Neural cell (in vitro differentiated cells): ENCODE data around the gene SORCS1. TPM values are rescaled to one million over a fixed set of nuclear protein-coding genes. Genes with fewer than 3 reads are reported as not detected.

Source experiments
- H2AFZ ChIP-seq: fragments of 200-600, 300-800 bp; sonication (generic), shearing (Covaris generic); 2 replicates; pipeline ENCODE4 v1.6.0; 2014; ENCODE audit warnings: low read depth, mild to moderate bottlenecking, antibody characterized with exemption, low read length, moderate library complexity
- H3F3A ChIP-seq: fragments of 200-600 bp; shearing (Covaris generic); 2 replicates; pipeline ENCODE4 v1.6.1; 2016; ENCODE audit warnings: mild to moderate bottlenecking, moderate library complexity, mixed read lengths, antibody characterized with exemption, low read length; ENCODE audit not compliant: insufficient read depth, poor library complexity, severe bottlenecking
- H3K27ac ChIP-seq: fragments of 200-600, 300-800 bp; sonication (generic), shearing (Covaris generic); 2 replicates; pipeline ENCODE4 v1.5.1; 2014; ENCODE audit warnings: mild to moderate bottlenecking, low read length, moderate library complexity
- H3K27me3 ChIP-seq: fragments of 300-800, 200-600 bp; sonication (generic), shearing (Covaris generic); 2 replicates; pipeline ENCODE4 v1.6.0; 2014; ENCODE audit warnings: mild to moderate bottlenecking, low read depth, low read length, moderate library complexity; ENCODE audit not compliant: insufficient read depth
- H3K36me3 ChIP-seq: fragments of 300-800, 200-600 bp; sonication (generic), shearing (Covaris generic); 2 replicates; pipeline ENCODE4 v1.5.1; 2014; ENCODE audit warnings: mild to moderate bottlenecking, antibody characterized with exemption, low read length, moderate library complexity; ENCODE audit not compliant: insufficient read depth
- H3K4me2 ChIP-seq: fragments of 300-800, 200-600 bp; sonication (generic), shearing (Covaris generic); 2 replicates; pipeline ENCODE4 v1.6.0; 2014; ENCODE audit warnings: mild to moderate bottlenecking, low read length
- H3K4me3 ChIP-seq: fragments of 300-800, 200-600 bp; sonication (generic), shearing (Covaris generic); 2 replicates; pipeline ENCODE4 v1.5.1; 2014; ENCODE audit warnings: mild to moderate bottlenecking, low read length, moderate library complexity
- H3K79me2 ChIP-seq: fragments of 200-600 bp; shearing (Covaris generic); replicated peaks from 2 replicates; pipeline ENCODE4 v1.6.0; 2014; ENCODE audit warnings: mild to moderate bottlenecking, low read length, moderate library complexity; ENCODE audit not compliant: insufficient read depth
- H3K9ac ChIP-seq: fragments of 300-800, 200-600 bp; sonication (generic), shearing (Covaris generic); 2 replicates; pipeline ENCODE4 v1.6.1; 2016; ENCODE audit warnings: mild to moderate bottlenecking, low read length, mixed read lengths
- H3K9me2 ChIP-seq: fragments of 200-600 bp; shearing (Covaris generic); 2 replicates; pipeline ENCODE4 v1.6.1; 2016; ENCODE audit warnings: mild to moderate bottlenecking, low read length, mixed read lengths; ENCODE audit not compliant: insufficient read depth
- H3K9me3 ChIP-seq: fragments of 200-600, 300-800 bp; sonication (generic), shearing (Covaris generic); 2 replicates; pipeline ENCODE4 v1.6.1; 2016; ENCODE audit warnings: mild to moderate bottlenecking, mixed run types, low read length, moderate library complexity, mixed read lengths
- H4K20me1 ChIP-seq: fragments of 200-600 bp; shearing (Covaris generic); 2 replicates; pipeline ENCODE4 v1.6.1; 2016; ENCODE audit warnings: mild to moderate bottlenecking, mixed run types; ENCODE audit not compliant: insufficient read depth
- CTCF ChIP-seq: fragments of 450-650 bp; IDR thresholded peaks from 2 replicates; pipeline ENCODE4 v1.5.1; 2014; ENCODE audit warnings: antibody characterized with exemption, mild to moderate bottlenecking, moderate library complexity; ENCODE audit not compliant: poor library complexity, severe bottlenecking
- EP300 ChIP-seq: fragments of 450-650 bp; conservative IDR thresholded peaks from 2 replicates; pipeline ENCODE4 v1.6.1; 2014; ENCODE audit warnings: antibody characterized with exemption, mild to moderate bottlenecking, moderate library complexity; ENCODE audit not compliant: poor library complexity, severe bottlenecking
- EZH2 ChIP-seq: fragments of 200-600, 300-800 bp; shearing (Covaris generic), sonication (generic); IDR thresholded peaks from 2 replicates; pipeline ENCODE4 v1.6.1; 2014; ENCODE audit warnings: antibody characterized with exemption, low read length, borderline replicate concordance, mild to moderate bottlenecking; ENCODE audit not compliant: insufficient read depth, poor library complexity, severe bottlenecking
- MXI1 ChIP-seq: fragments of 450-650 bp; conservative IDR thresholded peaks from 2 replicates; pipeline ENCODE4 v1.6.1; 2014; ENCODE audit warnings: antibody characterized with exemption, mild to moderate bottlenecking; ENCODE audit not compliant: poor library complexity, severe bottlenecking
- POLR2AphosphoS5 ChIP-seq: IDR thresholded peaks from 2 replicates; pipeline ENCODE4 v1.6.1; 2012
- RAD21 ChIP-seq: fragments of 450-650 bp; conservative IDR thresholded peaks from 2 replicates; pipeline ENCODE4 v1.6.1; 2014; ENCODE audit warnings: antibody characterized with exemption, mild to moderate bottlenecking, moderate library complexity
- SMC3 ChIP-seq: fragments of 450-650 bp; conservative IDR thresholded peaks from 2 replicates; pipeline ENCODE4 v1.6.1; 2014; ENCODE audit warnings: antibody characterized with exemption, mild to moderate bottlenecking, moderate library complexity; ENCODE audit not compliant: poor library complexity
- TAF1 ChIP-seq: IDR thresholded peaks from 2 replicates; pipeline ENCODE4 v1.6.1; 2012; ENCODE audit warnings: low read depth
- polyA plus RNA-seq: library from polyadenylated mRNA; depleted of rRNA; stranded (reverse); fragments of >200 nt; gene quantifications from 2 replicates; pipeline ENCODE4 v1.2.3, GENCODE V29; 2014
- TF ChIP-seq, protein P1 (sequence below): IDR thresholded peaks from 2 replicates; pipeline ENCODE4 v1.6.1; 2012; ENCODE audit warnings: borderline replicate concordance

Gene SORCS1
- polyA plus RNA-seq, 1 donor from 2014 or later: 27.0 TPM

GRCh38 chr10:107072786-107073185, 91.7 kb downstream of the SORCS1 start:
- H3K27ac ChIP-seq: no peak overlapping the region
- H3F3A ChIP-seq: no peaks in the 10 kb centered on the region
- no peaks in the 10 kb centered on the region for H3K9me2 ChIP-seq
- no peaks in the 10 kb centered on the region for H3K36me3 ChIP-seq
- H3K79me2 ChIP-seq: no peaks in the 10 kb centered on the region
- no peaks in the 10 kb centered on the region for H4K20me1 ChIP-seq
- H3K9me3 ChIP-seq: no peaks in the 10 kb centered on the region
- H3K4me3 ChIP-seq: no peak overlapping the region
- TF ChIP-seq TAF1: no peak
- TF ChIP-seq, protein P1, sequence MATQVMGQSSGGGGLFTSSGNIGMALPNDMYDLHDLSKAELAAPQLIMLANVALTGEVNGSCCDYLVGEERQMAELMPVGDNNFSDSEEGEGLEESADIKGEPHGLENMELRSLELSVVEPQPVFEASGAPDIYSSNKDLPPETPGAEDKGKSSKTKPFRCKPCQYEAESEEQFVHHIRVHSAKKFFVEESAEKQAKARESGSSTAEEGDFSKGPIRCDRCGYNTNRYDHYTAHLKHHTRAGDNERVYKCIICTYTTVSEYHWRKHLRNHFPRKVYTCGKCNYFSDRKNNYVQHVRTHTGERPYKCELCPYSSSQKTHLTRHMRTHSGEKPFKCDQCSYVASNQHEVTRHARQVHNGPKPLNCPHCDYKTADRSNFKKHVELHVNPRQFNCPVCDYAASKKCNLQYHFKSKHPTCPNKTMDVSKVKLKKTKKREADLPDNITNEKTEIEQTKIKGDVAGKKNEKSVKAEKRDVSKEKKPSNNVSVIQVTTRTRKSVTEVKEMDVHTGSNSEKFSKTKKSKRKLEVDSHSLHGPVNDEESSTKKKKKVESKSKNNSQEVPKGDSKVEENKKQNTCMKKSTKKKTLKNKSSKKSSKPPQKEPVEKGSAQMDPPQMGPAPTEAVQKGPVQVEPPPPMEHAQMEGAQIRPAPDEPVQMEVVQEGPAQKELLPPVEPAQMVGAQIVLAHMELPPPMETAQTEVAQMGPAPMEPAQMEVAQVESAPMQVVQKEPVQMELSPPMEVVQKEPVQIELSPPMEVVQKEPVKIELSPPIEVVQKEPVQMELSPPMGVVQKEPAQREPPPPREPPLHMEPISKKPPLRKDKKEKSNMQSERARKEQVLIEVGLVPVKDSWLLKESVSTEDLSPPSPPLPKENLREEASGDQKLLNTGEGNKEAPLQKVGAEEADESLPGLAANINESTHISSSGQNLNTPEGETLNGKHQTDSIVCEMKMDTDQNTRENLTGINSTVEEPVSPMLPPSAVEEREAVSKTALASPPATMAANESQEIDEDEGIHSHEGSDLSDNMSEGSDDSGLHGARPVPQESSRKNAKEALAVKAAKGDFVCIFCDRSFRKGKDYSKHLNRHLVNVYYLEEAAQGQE: no peak
- TF ChIP-seq POLR2AphosphoS5: no peak
- no peak for TF ChIP-seq CTCF
- TF ChIP-seq SMC3: no peak
- no peak for TF ChIP-seq EP300
- no peak for TF ChIP-seq EZH2
- TF ChIP-seq MXI1: no peak
- no peak for TF ChIP-seq RAD21
- H3K4me2 ChIP-seq: no peak overlapping the region
- H3K9ac ChIP-seq: no peak overlapping the region
- no peak overlapping the region for H2AFZ ChIP-seq
- no peaks in the 10 kb centered on the region for H3K27me3 ChIP-seq

GRCh38 chr10:107072028-107072427, 92.5 kb downstream of the SORCS1 start:
- Histone ChIP-seq H3K4me2 (no peak overlapping the region), H2AFZ (no peak overlapping the region), H3K9me2 (no peaks in the 10 kb centered on the region)

More at GRCh38 chr10:107072028-107072427, 92.5 kb downstream of the SORCS1 start:
- Histone ChIP-seq H4K20me1 (no peaks in the 10 kb centered on the region), H3K4me3 (no peak overlapping the region), H3K79me2 (no peaks in the 10 kb centered on the region), H3F3A (no peaks in the 10 kb centered on the region), H3K27ac (no peak overlapping the region), H3K36me3 (no peaks in the 10 kb centered on the region), H3K27me3 (no peaks in the 10 kb centered on the region), H3K9me3 (no peaks in the 10 kb centered on the region), H3K9ac (no peak overlapping the region)
- no peak for TF ChIP-seq POLR2AphosphoS5
- TF ChIP-seq TAF1: no peak
- no peak for TF ChIP-seq MXI1
- TF ChIP-seq, protein P1: no peak
- no peak for TF ChIP-seq EP300
- TF ChIP-seq SMC3: no peak
- no peak for TF ChIP-seq CTCF
- no peak for TF ChIP-seq EZH2
- TF ChIP-seq RAD21: no peak
